Measurements from ENCODE around the gene FAM216A. TPM values are rescaled to one million over a fixed set of nuclear protein-coding genes. Genes with fewer than 3 reads are reported as not detected.
"Not testable (repeated sequence)": the region's sequence is repeated elsewhere in the genome, so short reads cannot be mapped to it uniquely, and the experiment has no call there.

Gene FAM216A
- total RNA-seq, 1 donor from 2014 or later, result 4.1 TPM

GRCh38 chr12:110498984-110499706 is 30.5 kb downstream of the FAM216A start:
- DNase-seq (ENCODE audit: low spot score), result no peak

GRCh38 chr12:110501399-110501751 is 32.7 kb downstream of the FAM216A start:
- no peak for DNase-seq (ENCODE audit: low spot score)

- DNase-seq (ENCODE audit: low spot score), result peak; percentile 98
Measured at GRCh38 chr12:110501752-110502738, 33.4 kb downstream of the FAM216A start, which contains the start of the genes RAD9B and VPS29. RAD9B (plus strand) TSS chr12:110502331; CDS start chr12:110502338, 7 bp downstream. VPS29 (minus strand) TSS chr12:110502111; CDS start chr12:110502051, 60 bp downstream.

- no peak for DNase-seq (ENCODE audit: low spot score)
Measured at GRCh38 chr12:110503432-110503831, 34.8 kb downstream of the FAM216A start.

- no peak for DNase-seq (ENCODE audit: low spot score)
Measured at GRCh38 chr12:110505332-110505731, 36.7 kb downstream of the FAM216A start.

- no peak for DNase-seq (ENCODE audit: low spot score)
Measured at GRCh38 chr12:110508071-110508586, 39.5 kb downstream of the FAM216A start.

GRCh38 chr12:110513842-110514241 is 45.2 kb downstream of the FAM216A start:
- DNase-seq (ENCODE audit: low spot score), result no peak

GRCh38 chr12:110514363-110514762 is 45.7 kb downstream of the FAM216A start:
- DNase-seq (ENCODE audit: low spot score), result no peak

- DNase-seq (ENCODE audit: low spot score), result no peak
Measured at GRCh38 chr12:110516995-110517394, 48.4 kb downstream of the FAM216A start.

- not testable (repeated sequence) for DNase-seq (ENCODE audit: low spot score)
Measured at GRCh38 chr12:110518014-110518413, 49.4 kb downstream of the FAM216A start.

GRCh38 chr12:110520876-110521712 is 52.4 kb downstream of the FAM216A start:
- DNase-seq (ENCODE audit: low spot score), result not testable (repeated sequence)

GRCh38 chr12:110528277-110528839 is 59.7 kb downstream of the FAM216A start:
- DNase-seq (ENCODE audit: low spot score), result no peak

- no peak for DNase-seq (ENCODE audit: low spot score)
Measured at GRCh38 chr12:110530511-110530910, 61.9 kb downstream of the FAM216A start.

- no peak for DNase-seq (ENCODE audit: low spot score)
Measured at GRCh38 chr12:110531741-110532333, 63.2 kb downstream of the FAM216A start.

- DNase-seq (ENCODE audit: low spot score), result no peak
Measured at GRCh38 chr12:110532644-110533043, 64.0 kb downstream of the FAM216A start.

- DNase-seq (ENCODE audit: low spot score), result no peak
Measured at GRCh38 chr12:110533607-110534006, 65.0 kb downstream of the FAM216A start.

- no peak for DNase-seq (ENCODE audit: low spot score)
Measured at GRCh38 chr12:110534811-110535210, 66.2 kb downstream of the FAM216A start.

GRCh38 chr12:110536834-110537604 is 68.4 kb downstream of the FAM216A start:
- DNase-seq (ENCODE audit: low spot score), result no peak

- no peak for DNase-seq (ENCODE audit: low spot score)
Measured at GRCh38 chr12:110537605-110538409, 69.2 kb downstream of the FAM216A start.
